Measurements from ENCODE around the gene TTC27.

Gene TTC27

DNA sequence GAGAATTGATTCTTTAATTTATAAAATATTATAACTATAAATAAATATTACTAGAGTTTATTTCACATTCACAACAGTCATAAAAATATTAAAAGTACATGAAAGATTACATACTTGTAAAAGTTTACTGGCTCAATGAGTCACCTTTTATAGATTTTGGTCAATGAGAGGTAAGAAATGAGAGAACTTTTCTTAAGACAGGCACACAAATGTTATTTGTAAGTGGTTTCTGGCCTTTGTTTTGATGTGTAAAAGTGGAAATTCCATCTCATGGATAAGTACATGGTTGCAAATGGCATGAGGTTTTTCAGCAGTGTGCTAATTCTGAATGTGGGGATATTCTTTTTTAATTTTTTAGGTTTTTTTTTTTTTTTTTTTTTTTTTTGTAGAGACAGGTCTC lies 63.8 kb downstream of the TTC27 start:
- Histone ChIP-seq H3K4me3 (no peak overlapping the region), H3K4me1 (peaks cover 2% of the 10 kb centered on the region; the same call in 1 of the 2 replicates), H3K9me3 (no peaks in the 10 kb centered on the region), H3K27me3 (ENCODE audit: low read depth) (no peaks in the 10 kb centered on the region), H3K36me3 (replicated peaks) (no peaks in the 10 kb centered on the region)
- no peak for DNase-seq (ENCODE audit: low spot score in 2 of 2)
- in situ Hi-C loops (cut with MboI; ENCODE audit: low sequenced_read_pairs): no loop called here

DNA sequence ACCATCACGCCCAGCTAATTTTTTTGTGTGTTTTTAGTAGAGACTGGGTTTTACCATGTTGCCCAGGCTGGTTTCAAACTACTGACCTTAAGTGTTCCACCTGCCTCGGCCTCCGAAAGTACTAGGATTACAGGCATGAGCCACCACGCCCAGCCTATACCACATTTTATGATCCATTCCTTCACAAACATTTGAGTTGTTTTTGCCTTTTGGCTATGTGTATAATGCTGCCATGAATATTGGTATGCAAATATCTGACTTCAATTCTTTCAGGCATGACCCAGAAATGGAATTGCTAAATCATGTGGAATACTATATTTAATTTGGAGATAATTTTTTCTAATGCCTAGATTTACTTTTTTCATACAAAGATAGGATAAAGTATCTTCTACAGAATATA lies 68.6 kb downstream of the TTC27 start:
- in situ Hi-C loops (cut with MboI; ENCODE audit: low sequenced_read_pairs): no loop called here
- H3K4me1 ChIP-seq: no peaks in the 10 kb centered on the region
- no peak for DNase-seq (ENCODE audit: low spot score in 2 of 2)
- H3K4me3 ChIP-seq: no peak overlapping the region
- H3K9me3 ChIP-seq: no peaks in the 10 kb centered on the region
- no peaks in the 10 kb centered on the region for H3K36me3 ChIP-seq (replicated peaks)
- no peaks in the 10 kb centered on the region for H3K27me3 ChIP-seq (ENCODE audit: low read depth)

GRCh38 chr2:32697156-32697555 lies 69.3 kb downstream of the TTC27 start:
- Histone ChIP-seq H3K4me3 (no peak overlapping the region), H3K9me3 (no peaks in the 10 kb centered on the region), H3K4me1 (no peaks in the 10 kb centered on the region), H3K36me3 (replicated peaks) (no peaks in the 10 kb centered on the region), H3K27me3 (ENCODE audit: low read depth) (no peaks in the 10 kb centered on the region)
- in situ Hi-C loops (cut with MboI; ENCODE audit: low sequenced_read_pairs): no loop called here
- DNase-seq (ENCODE audit: low spot score in 2 of 2): no peak

GRCh38 chr2:32699151-32699550 lies 71.3 kb downstream of the TTC27 start:
- H3K9me3 ChIP-seq: no peaks in the 10 kb centered on the region
- H3K27me3 ChIP-seq (ENCODE audit: low read depth): no peaks in the 10 kb centered on the region
- no peak for DNase-seq (ENCODE audit: low spot score in 2 of 2)
- no peaks in the 10 kb centered on the region for H3K4me1 ChIP-seq
- no peak overlapping the region for H3K4me3 ChIP-seq
- H3K36me3 ChIP-seq (replicated peaks): peaks cover 9% of the 10 kb centered on the region
- in situ Hi-C loops (cut with MboI; ENCODE audit: low sequenced_read_pairs): no loop called here

- no peaks in the 10 kb centered on the region for H3K4me1 ChIP-seq
- in situ Hi-C loops (cut with MboI; ENCODE audit: low sequenced_read_pairs): no loop called here
- no peaks in the 10 kb centered on the region for H3K9me3 ChIP-seq
- no peak for DNase-seq (ENCODE audit: low spot score in 2 of 2)
- peaks cover 9% of the 10 kb centered on the region for H3K36me3 ChIP-seq (replicated peaks)
- no peaks in the 10 kb centered on the region for H3K27me3 ChIP-seq (ENCODE audit: low read depth)
- no peak overlapping the region for H3K4me3 ChIP-seq
Observed at GRCh38 chr2:32701806-32702205, 74.0 kb downstream of the TTC27 start.

- no peak for DNase-seq (ENCODE audit: low spot score in 2 of 2)
- Histone ChIP-seq H3K4me1 (no peaks in the 10 kb centered on the region), H3K9me3 (no peaks in the 10 kb centered on the region), H3K36me3 (replicated peaks) (peaks cover 9% of the 10 kb centered on the region), H3K27me3 (ENCODE audit: low read depth) (no peaks in the 10 kb centered on the region), H3K4me3 (no peak overlapping the region)
- in situ Hi-C loops (cut with MboI; ENCODE audit: low sequenced_read_pairs): no loop called here
Observed at GRCh38 chr2:32702303-32703064, 74.6 kb downstream of the TTC27 start.

GRCh38 chr2:32706815-32707579 lies 79.1 kb downstream of the TTC27 start:
- DNase-seq (ENCODE audit: low spot score in 2 of 2): no peak
- H3K4me1 ChIP-seq: no peaks in the 10 kb centered on the region
- H3K4me3 ChIP-seq: no peak overlapping the region
- in situ Hi-C loops (cut with MboI; ENCODE audit: low sequenced_read_pairs): no loop called here
- peaks cover 9% of the 10 kb centered on the region for H3K36me3 ChIP-seq (replicated peaks)
- H3K9me3 ChIP-seq: no peaks in the 10 kb centered on the region
- no peaks in the 10 kb centered on the region for H3K27me3 ChIP-seq (ENCODE audit: low read depth)

DNA sequence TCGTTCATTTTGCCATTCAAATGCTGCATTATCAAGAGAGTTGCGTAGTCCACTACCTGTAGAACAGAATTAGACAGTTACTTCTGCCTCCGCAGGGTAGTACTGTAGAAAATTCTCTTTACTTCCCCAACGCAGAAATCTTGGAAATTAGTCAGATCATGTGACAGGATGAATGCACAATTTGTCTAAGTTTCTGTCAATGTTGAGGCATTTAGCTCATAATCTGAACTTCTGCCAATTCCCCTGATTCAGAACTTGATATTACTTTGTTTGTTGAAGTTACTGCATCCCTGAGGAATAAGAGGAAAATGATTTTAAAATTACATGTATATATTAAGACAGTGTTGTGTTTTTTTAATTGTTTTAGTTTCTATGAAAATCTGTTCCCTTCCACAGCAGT lies 83.4 kb downstream of the TTC27 start:
- Histone ChIP-seq H3K36me3 (replicated peaks) (no peaks in the 10 kb centered on the region), H3K4me1 (peaks cover 6% of the 10 kb centered on the region), H3K9me3 (no peaks in the 10 kb centered on the region), H3K4me3 (no peak overlapping the region), H3K27me3 (ENCODE audit: low read depth) (no peaks in the 10 kb centered on the region)
- DNase-seq (ENCODE audit: low spot score in 2 of 2): no peak
- in situ Hi-C loops (cut with MboI; ENCODE audit: low sequenced_read_pairs): no loop called here

DNA sequence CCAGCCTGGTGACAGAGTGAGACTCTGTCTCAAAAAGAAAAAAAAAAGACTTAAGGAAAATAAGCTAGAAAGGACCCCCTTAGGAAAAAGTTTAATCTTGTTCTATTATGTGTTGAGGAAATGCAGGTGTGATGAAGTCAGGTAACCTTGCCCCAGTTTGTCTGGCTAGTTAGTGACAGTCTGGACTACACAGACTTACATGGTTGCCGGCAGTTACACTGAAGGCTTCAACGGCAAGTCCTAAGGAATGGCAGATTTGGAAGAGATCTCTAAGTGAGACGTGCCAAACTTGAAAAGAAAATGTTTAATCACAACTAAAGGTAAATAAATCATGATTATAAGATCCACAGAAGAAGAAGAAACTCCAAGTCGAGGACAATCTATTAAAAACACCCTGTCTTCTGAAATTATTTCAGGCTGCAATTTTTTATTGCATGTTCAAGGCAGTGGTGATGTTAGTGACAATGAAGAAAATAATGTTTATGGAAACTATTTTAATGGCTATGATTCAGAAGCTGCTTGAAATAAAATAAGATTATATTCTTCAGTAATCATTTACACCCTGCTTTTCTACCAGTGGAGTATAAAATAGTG lies 84.2 kb downstream of the TTC27 start:
- DNase-seq (ENCODE audit: low spot score in 2 of 2): no peak
- Histone ChIP-seq H3K4me1 (peaks cover 6% of the 10 kb centered on the region), H3K9me3 (no peaks in the 10 kb centered on the region), H3K36me3 (replicated peaks) (no peaks in the 10 kb centered on the region), H3K27me3 (ENCODE audit: low read depth) (no peaks in the 10 kb centered on the region), H3K4me3 (no peak overlapping the region)
- in situ Hi-C loops (cut with MboI; ENCODE audit: low sequenced_read_pairs): no loop called here

GRCh38 chr2:32712870-32713269 lies 85.0 kb downstream of the TTC27 start:
- no peak overlapping the region for H3K4me3 ChIP-seq
- no peaks in the 10 kb centered on the region for H3K9me3 ChIP-seq
- no peak for DNase-seq (ENCODE audit: low spot score in 2 of 2)
- H3K27me3 ChIP-seq (ENCODE audit: low read depth): no peaks in the 10 kb centered on the region
- H3K36me3 ChIP-seq (replicated peaks): no peaks in the 10 kb centered on the region
- in situ Hi-C loops (cut with MboI; ENCODE audit: low sequenced_read_pairs): no loop called here
- H3K4me1 ChIP-seq: peaks cover 6% of the 10 kb centered on the region

- no peaks in the 10 kb centered on the region for H3K9me3 ChIP-seq
- in situ Hi-C loops (cut with MboI; ENCODE audit: low sequenced_read_pairs): no loop called here
- no peaks in the 10 kb centered on the region for H3K36me3 ChIP-seq (replicated peaks)
- H3K4me1 ChIP-seq: peaks cover 6% of the 10 kb centered on the region
- H3K27me3 ChIP-seq (ENCODE audit: low read depth): no peaks in the 10 kb centered on the region
- no peak overlapping the region for H3K4me3 ChIP-seq
- DNase-seq (ENCODE audit: low spot score in 2 of 2): peak in 1 of 2 experiments; percentile 48
Observed at GRCh38 chr2:32714521-32714920, 86.7 kb downstream of the TTC27 start.

GRCh38 chr2:32715391-32715841 lies 87.6 kb downstream of the TTC27 start:
- no peaks in the 10 kb centered on the region for H3K27me3 ChIP-seq (ENCODE audit: low read depth)
- in situ Hi-C loops (cut with MboI; ENCODE audit: low sequenced_read_pairs): no loop called here
- DNase-seq (ENCODE audit: low spot score in 2 of 2): no peak
- no peak overlapping the region for H3K4me3 ChIP-seq
- H3K4me1 ChIP-seq: peaks cover 6% of the 10 kb centered on the region
- H3K9me3 ChIP-seq: no peaks in the 10 kb centered on the region
- H3K36me3 ChIP-seq (replicated peaks): no peaks in the 10 kb centered on the region

DNA sequence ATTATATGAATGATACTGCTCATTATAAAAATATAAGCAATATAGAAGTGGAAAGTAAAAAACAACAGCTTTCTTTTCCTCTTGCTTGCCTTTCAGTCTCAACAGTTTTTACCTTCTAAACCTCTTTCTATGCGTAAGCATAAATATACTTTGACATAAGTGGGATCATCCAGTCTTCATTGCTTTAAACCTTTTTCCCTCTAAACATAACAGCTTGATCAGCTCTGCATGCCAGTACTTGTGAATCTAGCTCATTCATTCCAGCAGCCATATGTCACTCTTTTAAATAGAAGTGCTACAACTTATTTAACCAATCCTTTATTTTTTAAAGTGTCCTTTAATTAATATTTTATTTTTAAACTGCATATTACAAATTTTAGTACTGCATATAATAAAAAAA lies 88.1 kb downstream of the TTC27 start:
- DNase-seq (ENCODE audit: low spot score in 2 of 2): no peak
- Histone ChIP-seq H3K27me3 (ENCODE audit: low read depth) (no peaks in the 10 kb centered on the region), H3K4me1 (peaks cover 6% of the 10 kb centered on the region), H3K4me3 (no peak overlapping the region), H3K36me3 (replicated peaks) (no peaks in the 10 kb centered on the region), H3K9me3 (no peaks in the 10 kb centered on the region)
- in situ Hi-C loops (cut with MboI; ENCODE audit: low sequenced_read_pairs): no loop called here

DNA sequence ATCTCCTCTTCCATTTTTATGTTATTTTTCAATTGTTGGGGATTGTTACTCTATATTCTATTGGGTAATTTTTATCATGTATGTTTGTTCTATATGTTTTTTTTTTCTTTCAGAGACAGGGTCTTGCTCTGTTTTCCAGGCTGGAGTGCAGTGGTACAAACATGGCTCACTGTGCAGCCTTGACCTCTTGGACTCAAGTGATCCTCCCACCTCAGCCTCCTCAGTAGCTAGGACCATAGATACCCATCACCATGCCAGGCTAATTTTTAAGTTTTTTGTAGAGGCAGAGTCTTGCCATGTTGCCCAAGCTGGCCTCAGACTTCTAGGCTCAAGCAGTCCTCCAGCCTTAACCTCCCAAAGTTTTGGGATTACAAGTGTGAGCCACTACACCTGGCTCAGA lies 88.7 kb downstream of the TTC27 start:
- no peaks in the 10 kb centered on the region for H3K27me3 ChIP-seq (ENCODE audit: low read depth)
- DNase-seq (ENCODE audit: low spot score in 2 of 2): no peak
- H3K4me1 ChIP-seq: peaks cover 6% of the 10 kb centered on the region
- no peak overlapping the region for H3K4me3 ChIP-seq
- H3K36me3 ChIP-seq (replicated peaks): no peaks in the 10 kb centered on the region
- in situ Hi-C loops (cut with MboI; ENCODE audit: low sequenced_read_pairs): no loop called here
- H3K9me3 ChIP-seq: no peaks in the 10 kb centered on the region

Data from HAP-1 (cell line).